Activated naive CD4-positive, alpha-beta T cell treated with anti-CD3 and anti-CD28 coated beads, Interleukin-2, amount 50 U/mL, for 16 hours (primary cell): Measurements from ENCODE around the gene IFT122.

Experiments
- DNase-seq: peaks from one replicate; pipeline ENCODE4 v3.0.0-alpha.2; 2020

The IFT122 gene

GRCh38 chr3:129561619-129562248 is 121.7 kb downstream of the IFT122 start:
- no peak for DNase-seq

DNA sequence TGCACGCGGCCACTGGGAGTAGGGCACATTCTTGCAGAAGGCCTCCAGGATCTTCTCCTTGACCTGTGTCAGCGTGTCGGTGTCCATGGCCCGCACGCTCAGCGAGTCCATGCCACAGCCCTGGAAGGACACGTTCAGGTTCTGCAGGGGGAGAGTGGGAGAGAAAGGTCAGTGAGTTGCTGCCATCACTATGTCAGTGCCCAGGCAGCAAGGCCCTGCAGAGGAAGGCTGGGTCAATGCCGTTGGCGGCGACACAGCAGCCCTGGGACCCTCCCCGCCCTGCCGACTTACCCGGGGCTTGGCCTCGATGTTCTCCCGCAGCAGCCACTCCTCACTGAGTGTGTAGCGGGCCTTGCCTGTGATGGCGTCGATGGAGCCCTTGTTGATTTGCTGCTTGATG is 122.8 kb downstream of the IFT122 start:
- DNase-seq, result no peak

- DNase-seq, result no peak
Measured at GRCh38 chr3:129563332-129563731, 123.3 kb downstream of the IFT122 start.

DNA sequence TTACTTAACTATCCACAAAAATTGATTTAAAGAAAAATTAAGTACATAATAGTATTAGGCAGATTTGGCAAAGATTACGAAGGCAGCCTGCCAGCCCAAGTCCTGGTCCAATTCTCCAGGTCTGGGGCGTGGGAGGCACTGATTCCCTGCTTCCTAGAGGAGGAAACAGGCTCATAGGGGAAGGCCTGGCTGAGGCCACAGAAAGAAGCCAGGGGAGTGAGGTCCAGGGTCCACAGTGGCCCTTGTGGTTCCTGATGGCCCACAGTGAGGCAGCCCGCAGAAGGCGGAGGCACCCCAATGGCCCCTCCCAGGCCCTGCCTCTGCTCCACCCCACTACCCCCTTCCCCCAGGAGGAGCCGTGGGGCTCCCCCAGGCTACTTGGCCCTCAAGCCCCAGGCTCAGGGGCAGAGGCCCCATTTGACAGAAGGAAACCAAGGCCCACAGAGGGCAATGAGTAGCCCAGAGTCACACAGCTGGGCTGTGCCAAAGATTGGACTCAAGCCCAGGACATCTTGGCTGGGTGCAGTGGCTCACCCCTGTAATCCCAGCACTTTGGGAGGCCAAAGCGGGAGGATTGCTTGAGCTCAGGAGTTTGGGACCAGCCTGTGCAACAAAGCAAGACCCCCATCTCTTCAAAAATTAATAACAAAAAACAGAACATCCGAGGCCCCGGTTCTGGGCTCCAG is 124.0 kb downstream of the IFT122 start:
- no peak for DNase-seq

- no peak for DNase-seq
Measured at GRCh38 chr3:129564981-129565644, 125.1 kb downstream of the IFT122 start.

DNA sequence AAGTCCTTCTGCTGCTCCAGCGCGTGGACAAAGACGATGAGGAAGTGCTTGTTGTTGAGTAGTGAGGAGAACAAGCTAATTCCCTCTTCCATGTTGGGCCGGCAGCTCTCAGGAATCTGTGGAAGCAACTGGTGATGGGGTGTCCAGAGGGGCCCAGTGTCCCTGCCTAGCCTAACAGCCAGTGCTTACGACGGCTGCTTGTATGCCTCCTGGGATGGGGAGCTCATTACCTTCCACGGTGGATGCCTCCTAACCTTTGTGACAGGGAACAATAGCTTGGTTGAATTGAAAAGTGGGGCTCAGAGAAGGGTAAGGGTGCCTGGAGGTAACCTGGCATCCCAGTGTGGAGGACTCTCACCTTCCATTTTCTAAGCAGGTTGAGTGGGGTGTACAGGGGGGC is 125.9 kb downstream of the IFT122 start:
- no peak for DNase-seq

DNA sequence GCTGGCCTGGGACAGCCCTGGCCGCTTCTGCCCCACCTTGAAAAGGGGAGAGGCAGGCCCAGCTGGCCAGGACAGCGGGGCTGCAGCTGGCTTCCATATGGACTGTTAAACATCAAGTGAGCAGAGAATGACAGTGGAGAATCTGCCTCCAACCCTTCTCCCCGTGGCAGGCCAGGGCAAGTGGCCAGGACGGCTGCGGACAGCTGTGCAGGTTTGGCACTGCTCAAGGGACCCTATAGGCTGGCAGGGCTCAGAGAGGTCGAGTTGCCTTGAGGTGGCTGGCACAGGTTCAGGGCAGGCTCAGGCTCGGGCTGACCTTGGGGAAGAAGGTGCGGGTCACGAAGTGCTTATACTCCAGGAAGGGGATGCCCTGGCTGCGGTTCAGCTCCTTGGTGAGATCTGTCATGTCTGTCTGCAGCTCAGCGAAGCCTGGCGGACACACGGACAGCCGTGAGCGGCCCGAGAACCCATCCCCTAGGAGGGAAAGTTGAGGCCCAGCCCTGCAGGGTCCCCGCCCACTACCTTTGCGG is 127.2 kb downstream of the IFT122 start:
- DNase-seq, result no peak

DNA sequence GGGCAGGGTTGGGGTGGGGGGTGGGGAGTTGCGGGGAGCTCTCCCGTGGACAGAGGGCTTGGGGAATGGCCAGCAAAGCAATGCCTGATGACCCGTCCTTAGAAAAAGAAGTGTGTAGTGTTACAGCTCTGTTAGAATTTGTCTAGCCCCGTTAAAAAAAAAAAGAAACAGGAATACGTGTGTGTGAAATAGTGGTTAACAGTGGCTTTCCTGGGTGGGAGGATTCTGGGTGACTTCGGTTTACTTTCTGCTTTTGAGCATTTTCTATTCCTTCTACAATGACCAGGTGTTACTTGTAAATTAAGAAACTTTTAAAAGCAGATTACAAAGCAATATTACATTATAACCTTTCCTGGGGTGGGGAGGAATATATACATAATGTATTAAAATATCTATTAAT is 127.9 kb downstream of the IFT122 start:
- no peak for DNase-seq

DNA sequence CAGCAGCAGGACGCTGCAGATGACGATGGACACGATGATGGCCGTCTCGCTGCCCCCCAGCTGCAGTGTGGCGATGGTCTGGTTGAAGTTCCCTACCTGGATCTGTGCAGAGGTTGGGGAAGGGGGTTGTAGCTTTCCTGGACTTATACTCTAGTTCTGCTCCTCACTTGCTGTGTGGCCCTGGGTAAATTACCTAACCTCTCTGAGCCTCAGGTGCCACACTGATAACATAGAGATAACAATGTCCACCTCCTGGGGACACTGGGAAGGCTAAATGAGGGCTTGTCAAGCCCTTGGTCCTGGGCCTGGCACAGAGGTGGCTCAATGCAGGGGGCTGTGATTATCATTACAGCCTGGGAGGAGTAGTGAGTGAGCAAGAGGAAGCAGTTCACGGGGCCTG is 129.8 kb downstream of the IFT122 start:
- DNase-seq, result no peak
